Kidney (tissue), 14 donors: ENCODE measurements around the gene RPL10A. TPM values are rescaled to one million over a fixed set of nuclear protein-coding genes. Genes with fewer than 3 reads are reported as not detected.

Experiments used
- DNase-seq, 5 donors: peaks; one replicate each; pipeline ENCODE4 v3.0.0-alpha.2; 2013 to 2020
- FAIRE-seq: peaks from 2 replicates; lab custom pipeline; 2012; peaks lifted over from hg19 to GRCh38; lab: Jason Lieb, UNC
- H3K27ac ChIP-seq, 2 donors: one replicate each; pipeline ENCODE4 v1.7.0; 2013; ENCODE audit warnings: low read depth in 2 of 2, low read length in 2 of 2, inconsistent platforms in 1 of 2
- H3K27me3 ChIP-seq: one replicate; pipeline ENCODE4 v1.7.1; 2013; ENCODE audit warnings: low read length, inconsistent platforms; ENCODE audit not compliant: control insufficient read depth, insufficient read depth
- H3K36me3 ChIP-seq, 3 donors: one replicate each; pipeline versions ENCODE4 v1.7.0 to v1.7.1; 2013; ENCODE audit warnings: low read length in 3 of 3, control low read depth in 1 of 3, inconsistent platforms in 1 of 3; ENCODE audit not compliant: insufficient read depth in 3 of 3, control insufficient read depth in 2 of 3
- H3K4me1 ChIP-seq, 3 donors: one replicate each; pipeline versions ENCODE4 v1.7.0 to v1.7.1; 2013; ENCODE audit warnings: low read length in 3 of 3, inconsistent platforms in 1 of 3, low read depth in 1 of 3; ENCODE audit not compliant: control insufficient read depth in 2 of 3, insufficient read depth in 2 of 3
- H3K4me3 ChIP-seq, 3 donors: one replicate each; pipeline versions ENCODE4 v1.7.0 to v1.8.1; 2013; ENCODE audit warnings: low read length in 3 of 3, control low read depth in 1 of 3, inconsistent platforms in 1 of 3
- H3K9ac ChIP-seq, 3 donors: one replicate each; pipeline versions ENCODE4 v1.7.0 to v1.7.1; 2013; ENCODE audit warnings: low read length in 3 of 3, control low read depth in 1 of 3, inconsistent platforms in 1 of 3
- H3K9me3 ChIP-seq, 3 donors: one replicate each; pipeline versions ENCODE4 v1.7.0 to v1.7.1; 2013; ENCODE audit warnings: low read length in 3 of 3, control low read depth in 1 of 3, inconsistent platforms in 1 of 3; ENCODE audit not compliant: control insufficient read depth in 2 of 3, insufficient read depth in 1 of 3
- CTCF ChIP-seq: IDR thresholded peaks from 3 replicates; pipeline ENCODE4 v1.5.1; 2012; ENCODE audit warnings: mild to moderate bottlenecking, moderate library complexity, borderline replicate concordance; ENCODE audit not compliant: insufficient read depth; ENCODE audit errors: extremely low read depth
- intact Hi-C: fragments of 100-400 bp; cut with DNase I; formaldehyde crosslinking; loops from one replicate; pipeline ENCODE4 v1.11.1; 2022
- polyA plus RNA-seq: library from polyadenylated mRNA; stranded (reverse); fragments of 350-450 nt; fragmentation: Illumina TruSeq; extraction: RNeasy Lipid Tissue Mini Kit (QIAGEN cat#74804); gene quantifications from one replicate; pipeline ENCODE4 v1.2.3, GENCODE V29; 2014; ENCODE audit warnings: low read depth, low replicate concordance; ENCODE audit not compliant: insufficient read depth
- total RNA-seq: library from RNA; stranded (reverse); fragmentation: NEBNext Ultra II Directional; extraction: Animal tissue kit (Norgen Biotek cat#: 25700); gene quantifications from one replicate; pipeline ENCODE4 v1.2.1, GENCODE V29; 2021
- donor health status: control.
- donor health status: control.
- donor health status: control.
- donor health status: control.
- donor health status: control.
- donor health status: DM: yes; HTN: yes; CAD: no.
- donor health status: Normal renal cell carcinoma (clear cell type).

Gene RPL10A
- total and polyA plus RNA-seq, 2 donors from 2014 or later: 1,159 to 1,291 TPM

DNA sequence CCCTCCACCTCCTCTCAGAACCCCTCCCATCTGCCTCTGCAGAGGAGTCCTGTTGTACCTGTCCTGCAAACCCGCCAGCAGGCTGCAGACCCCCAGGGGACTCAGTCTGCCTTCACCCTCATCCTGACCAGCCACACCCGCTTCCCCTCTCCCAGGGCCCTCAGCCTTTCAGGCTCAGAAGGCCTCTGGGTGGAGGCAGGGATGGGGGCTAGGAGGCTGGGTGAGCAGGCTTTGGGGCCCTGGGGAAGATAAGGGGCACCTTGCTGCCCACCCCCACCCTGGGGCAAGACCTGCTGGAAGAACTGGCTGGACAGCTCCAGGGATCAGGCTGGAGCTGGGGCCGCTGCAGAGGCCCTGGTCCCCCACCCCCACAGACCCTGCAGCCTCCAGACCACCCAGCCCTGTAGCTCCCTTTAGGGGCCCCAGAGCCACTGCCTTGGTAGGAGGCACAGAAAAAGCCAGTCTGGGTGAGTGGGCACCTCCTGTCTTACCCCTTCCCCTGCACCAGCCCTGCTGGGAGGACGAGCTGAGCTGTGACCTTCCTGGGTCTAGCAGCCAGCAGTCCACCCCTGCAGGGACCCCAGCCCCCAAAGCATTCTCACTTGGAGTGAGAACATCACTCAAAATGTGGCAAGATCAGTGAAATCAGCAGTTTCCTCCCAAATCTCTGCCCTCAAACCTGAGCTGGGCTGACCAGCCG, 23.5 kb downstream of the RPL10A start:
- Histone ChIP-seq H3K9me3 (no peaks in the 10 kb centered on the region), H3K27ac (no peak overlapping the region), H3K27me3 (no peaks in the 10 kb centered on the region), H3K9ac (peak overlapping the region in 1 of 3 donors; percentile 34), H3K4me3 (no peak overlapping the region), H3K4me1 (peaks cover 5 to 33% (median 9%) of the 10 kb centered on the region in 3 donors), H3K36me3 (no peaks in the 10 kb centered on the region)
- FAIRE-seq: no peak
- no peak for TF ChIP-seq CTCF
- intact Hi-C loops: no loop called here
- DNase-seq: peak in 1 of 5 donors; percentile 80

GRCh38 chr6:35492258-35492973, 24.2 kb downstream of the RPL10A start:
- FAIRE-seq (no peak), DNase-seq (peak in 4 of 5 donors; percentile 59 to 84 (median 73))
- no peak overlapping the region for H3K4me3 ChIP-seq
- H3K4me1 ChIP-seq: peaks cover 5 to 30% (median 8%) of the 10 kb centered on the region in 3 donors
- no peaks in the 10 kb centered on the region for H3K9me3 ChIP-seq
- H3K36me3 ChIP-seq: no peaks in the 10 kb centered on the region
- intact Hi-C loops: no loop called here
- no peak overlapping the region for H3K27ac ChIP-seq
- peak overlapping the region in 1 of 3 donors; percentile 34 for H3K9ac ChIP-seq
- TF ChIP-seq CTCF: no peak
- H3K27me3 ChIP-seq: no peaks in the 10 kb centered on the region

- H3K36me3 ChIP-seq: no peaks in the 10 kb centered on the region
- H3K4me1 ChIP-seq: peaks cover 5 to 27% (median 8%) of the 10 kb centered on the region in 3 donors
- no peak for TF ChIP-seq CTCF
- H3K9me3 ChIP-seq: no peaks in the 10 kb centered on the region
- H3K4me3 ChIP-seq: no peak overlapping the region
- FAIRE-seq (no peak), DNase-seq (no peak)
- intact Hi-C loops: no loop called here
- H3K27me3 ChIP-seq: no peaks in the 10 kb centered on the region
- H3K9ac ChIP-seq: no peak overlapping the region
- H3K27ac ChIP-seq: no peak overlapping the region
Observed at GRCh38 chr6:35492974-35493284, 24.7 kb downstream of the RPL10A start.
